A673 (cell line): ENCODE measurements around the gene GPR176. TPM values are rescaled to one million over a fixed set of nuclear protein-coding genes. Genes with fewer than 3 reads are reported as not detected.

ENCODE experiments used
- BruUV-seq: library from RNA; stranded (reverse); fragments of 400-500 nt; replicated peaks from 2 replicates; lab custom pipeline; 2021; lab: Mats Ljungman, UMichigan
- CTCF ChIA-PET: fragments of 300-600 bp; sonication (Branson Sonifier 250); formaldehyde crosslinking; loops from one replicate; lab custom pipeline; 2022; ENCODE audit warnings: antibody characterized with exemption; lab: Charles Lee
- POLR2A ChIA-PET: fragments of 300-600 bp; sonication (Branson Sonifier 250); formaldehyde crosslinking; loops from one replicate; lab custom pipeline; 2022; ENCODE audit warnings: antibody characterized with exemption; ENCODE audit not compliant: low non-redundant PET; lab: Charles Lee
- DNase-seq: peaks from one replicate; pipeline ENCODE4 v3.0.0-alpha.2; 2015; ENCODE audit warnings: low spot score
- H3K27ac ChIP-seq: fragments of 200-600 bp; sonication (generic); 2 replicates; pipeline ENCODE4 v1.5.1; 2016; ENCODE audit warnings: mixed run types, low read depth, mild to moderate bottlenecking, mixed read lengths, antibody characterized with exemption, low read length; ENCODE audit not compliant: poor library complexity, severe bottlenecking
- H3K27me3 ChIP-seq: fragments of 200-600 bp; sonication (generic); replicated peaks from 2 replicates; pipeline ENCODE4 v1.6.1; 2017; ENCODE audit warnings: mixed run types, low read depth, mild to moderate bottlenecking, mixed read lengths, antibody characterized with exemption, low read length; ENCODE audit not compliant: insufficient read depth, poor library complexity
- H3K36me3 ChIP-seq: fragments of 200-600 bp; sonication (generic); 2 replicates; pipeline ENCODE4 v1.6.1; 2016; ENCODE audit warnings: mixed run types, mild to moderate bottlenecking, mixed read lengths, antibody characterized with exemption, low read length; ENCODE audit not compliant: insufficient read depth, poor library complexity, severe bottlenecking
- H3K4me1 ChIP-seq: fragments of 200-600 bp; sonication (generic); 2 replicates; pipeline ENCODE4 v1.6.1; 2017; ENCODE audit warnings: mixed run types, mild to moderate bottlenecking, mixed read lengths, antibody characterized with exemption, low read length; ENCODE audit not compliant: insufficient read depth, poor library complexity, severe bottlenecking
- H3K4me3 ChIP-seq: fragments of 200-600 bp; sonication (generic); 2 replicates; pipeline ENCODE4 v1.5.1; 2016; ENCODE audit warnings: low read depth, mixed run types, mild to moderate bottlenecking, mixed read lengths, low read length; ENCODE audit not compliant: poor library complexity, severe bottlenecking
- H3K9me3 ChIP-seq: fragments of 200-600 bp; sonication (generic); 2 replicates; pipeline ENCODE4 v1.6.1; 2016; ENCODE audit warnings: mixed run types, low read depth, mild to moderate bottlenecking, mixed read lengths, antibody characterized with exemption, low read length; ENCODE audit not compliant: poor library complexity, severe bottlenecking
- CTCF ChIP-seq: fragments of 300-800, 200-600 bp; sonication (generic); conservative IDR thresholded peaks from 2 replicates; pipeline ENCODE4 v1.5.1; 2017; ENCODE audit warnings: low read depth, mild to moderate bottlenecking, antibody characterized with exemption, low read length, moderate library complexity, mixed read lengths
- EZH2 ChIP-seq: fragments of 200-600 bp; sonication (generic); IDR thresholded peaks from 2 replicates; pipeline ENCODE4 v1.6.1; 2017; ENCODE audit warnings: borderline replicate concordance, low read depth, mild to moderate bottlenecking, mixed read lengths, antibody characterized with exemption, low read length; ENCODE audit not compliant: poor library complexity, severe bottlenecking
- intact Hi-C: fragments of 100-400 bp; cut with micrococcal nuclease; formaldehyde crosslinking; loops from one replicate; pipeline ENCODE4 v1.10.0; 2022; ENCODE audit not compliant: unreplicated experiment
- total RNA-seq: library from RNA; stranded (reverse); gene quantifications from 2 replicates; pipeline ENCODE4 v1.2.3, GENCODE V29; 2021

The GPR176 gene
- total RNA-seq, 1 experiment from 2014 or later = 5.6 TPM

DNA sequence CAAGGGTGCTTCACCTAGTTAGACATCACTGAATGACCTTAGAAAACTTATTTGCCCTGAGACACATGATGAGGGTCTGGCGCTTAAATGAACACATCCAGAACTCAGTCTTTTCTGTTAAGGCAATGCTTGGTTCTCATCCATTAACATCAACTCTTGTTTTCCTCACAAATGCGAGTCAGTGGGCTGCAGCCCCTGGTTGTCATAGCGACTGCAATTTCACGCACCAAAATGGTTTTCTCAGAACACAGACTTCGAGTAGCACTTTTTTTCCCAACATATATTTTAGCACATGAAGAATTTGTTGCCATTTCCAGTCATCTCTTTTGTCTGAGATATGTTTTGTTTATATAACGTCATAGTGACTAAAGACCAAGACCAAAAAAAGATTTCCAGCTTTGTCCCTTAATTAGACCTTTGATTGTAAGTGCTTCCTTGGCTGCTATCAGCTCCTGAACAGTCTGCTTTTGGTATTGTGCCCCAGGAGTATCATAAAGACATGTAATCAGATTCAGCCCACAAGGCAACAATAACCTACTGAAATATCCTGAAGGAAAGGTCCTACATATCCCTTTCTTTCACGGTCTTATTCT lies 68.5 kb downstream of the GPR176 start:
- H3K4me3 ChIP-seq = no peak overlapping the region
- H3K27ac ChIP-seq = no peak overlapping the region
- ChIA-PET POLR2A (no interaction called here), CTCF (no interaction called here)
- no peaks in the 10 kb centered on the region for H3K9me3 ChIP-seq
- no TSS peak for BruUV-seq
- peaks cover 17% of the 10 kb centered on the region for H3K4me1 ChIP-seq
- H3K27me3 ChIP-seq = no peaks in the 10 kb centered on the region
- H3K36me3 ChIP-seq = no peaks in the 10 kb centered on the region
- intact Hi-C loops = no loop called here
- no peak for DNase-seq
- TF ChIP-seq EZH2 (no peak), CTCF (no peak)

GRCh38 chr15:39850436-39850835 lies 69.6 kb downstream of the GPR176 start:
- no TSS peak for BruUV-seq
- no peak for DNase-seq
- no peak for TF ChIP-seq EZH2
- no peak for TF ChIP-seq CTCF
- H3K27me3 ChIP-seq = no peaks in the 10 kb centered on the region
- no peaks in the 10 kb centered on the region for H3K9me3 ChIP-seq
- ChIA-PET POLR2A (no interaction called here), CTCF (no interaction called here)
- intact Hi-C loops = no loop called here
- no peaks in the 10 kb centered on the region for H3K36me3 ChIP-seq
- no peak overlapping the region for H3K27ac ChIP-seq
- no peak overlapping the region for H3K4me3 ChIP-seq
- H3K4me1 ChIP-seq = peaks cover 17% of the 10 kb centered on the region

DNA sequence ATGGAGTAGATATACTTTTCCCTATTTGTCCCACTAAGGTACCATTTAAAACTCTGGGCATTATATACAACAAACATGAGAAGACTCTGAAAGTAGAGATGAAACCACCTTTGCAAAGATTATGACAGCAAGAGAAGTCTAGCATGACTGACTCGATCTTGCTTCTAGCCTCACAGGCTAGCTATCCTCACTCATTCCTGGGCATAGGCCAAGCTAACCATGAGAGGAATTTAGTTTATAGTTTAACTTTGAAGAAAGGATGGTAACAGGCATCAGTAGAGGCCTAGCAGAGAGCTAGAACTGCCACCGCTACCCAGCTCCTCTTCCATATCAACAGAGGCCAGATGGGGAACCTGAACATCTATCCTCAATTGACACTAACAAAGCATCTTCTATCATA lies 74.0 kb downstream of the GPR176 start:
- POLR2A ChIA-PET = no interaction called here
- Histone ChIP-seq H3K27me3 (no peaks in the 10 kb centered on the region), H3K9me3 (no peaks in the 10 kb centered on the region), H3K36me3 (no peaks in the 10 kb centered on the region), H3K4me3 (no peak overlapping the region), H3K4me1 (peaks cover 27% of the 10 kb centered on the region), H3K27ac (no peak overlapping the region)
- DNase-seq = no peak
- intact Hi-C loops = no loop called here
- TF ChIP-seq CTCF (no peak), EZH2 (no peak)
- no TSS peak for BruUV-seq
- CTCF ChIA-PET = no interaction called here
